Testis (tissue), 2 donors: Measurements from ENCODE around the gene AQP9.

Experiments
- CTCF ChIP-seq, 3 experiments: fragments of 450-650 bp in 2 of 3; fragments of 200-600 bp in 1 of 3; sonication (generic) in 1 of 3; IDR thresholded peaks; one replicate each; pipeline ENCODE4 v1.5.1; 2016 to 2019; ENCODE audit warnings: antibody characterized with exemption in 3 of 3, mild to moderate bottlenecking in 2 of 3, moderate library complexity in 1 of 3
- POLR2A ChIP-seq: fragments of 450-650 bp; IDR thresholded peaks from one replicate; pipeline ENCODE4 v1.6.1; 2017; ENCODE audit warnings: antibody characterized with exemption, mild to moderate bottlenecking, moderate library complexity

- no peak for TF ChIP-seq CTCF (IDR thresholded peaks at IDR 0.05)
- TF ChIP-seq POLR2A: no peak
Observed at GRCh38 chr15:58139276-58139988, 1.3 kb downstream of the AQP9 start.
